Panc1 (cell line): ENCODE data around the gene TMEM131. TPM values are rescaled to one million over a fixed set of nuclear protein-coding genes. Genes with fewer than 3 reads are reported as not detected.

Experiments
- ATAC-seq: fragments of 200-7000 bp; cut with Tn5 transposase; 2 replicates; pipeline ENCODE4 v1.9.1; 2020; ENCODE audit warnings: mild to moderate bottlenecking, moderate library complexity
- BruUV-seq: library from RNA; stranded (reverse); fragments of 400-500 nt; replicated peaks from 2 replicates; lab custom pipeline; 2021; lab: Mats Ljungman, UMichigan
- CTCF ChIA-PET: fragments of 300-600 bp; sonication (Branson Sonifier 250); formaldehyde crosslinking; loops from one replicate; lab custom pipeline; 2022; ENCODE audit warnings: antibody characterized with exemption; lab: Charles Lee
- POLR2A ChIA-PET: fragments of 300-600 bp; sonication (Branson Sonifier 250); formaldehyde crosslinking; loops from one replicate; lab custom pipeline; 2022; ENCODE audit warnings: antibody characterized with exemption; lab: Charles Lee
- DNase-seq: peaks from one replicate; pipeline ENCODE4 v3.0.0-alpha.2; 2010; ENCODE audit warnings: low read depth, low spot score
- H3K27ac ChIP-seq: 2 replicates; pipeline ENCODE4 v1.5.1; 2011; ENCODE audit warnings: mild to moderate bottlenecking, low read length, inconsistent platforms
- H3K27me3 ChIP-seq: fragments of 200-500 bp; sonication (Bioruptor generic); 2 replicates; pipeline ENCODE4 v1.6.0; 2014; ENCODE audit warnings: low read length, inconsistent platforms; ENCODE audit not compliant: control insufficient read depth, insufficient read depth
- H3K36me3 ChIP-seq: fragments of 200-500 bp; sonication (Bioruptor generic); 2 replicates; pipeline ENCODE4 v1.5.1; 2014; ENCODE audit warnings: inconsistent platforms, mild to moderate bottlenecking, low read length, moderate library complexity; ENCODE audit not compliant: control insufficient read depth, insufficient read depth
- H3K4me1 ChIP-seq: 2 replicates; pipeline ENCODE4 v1.5.1; 2011; ENCODE audit warnings: inconsistent platforms, mild to moderate bottlenecking, low read length, moderate library complexity; ENCODE audit not compliant: control insufficient read depth, insufficient read depth
- H3K4me3 ChIP-seq, 2 experiments: 2 replicates each; pipeline ENCODE4 v1.5.1; 2011 to 2012; ENCODE audit warnings: low read depth in 2 of 2, low read length in 2 of 2, mild to moderate bottlenecking in 2 of 2, inconsistent platforms in 1 of 2, moderate library complexity in 1 of 2
- H3K9me3 ChIP-seq: fragments of 200-500 bp; sonication (Bioruptor generic); 2 replicates; pipeline ENCODE4 v1.5.1; 2014; ENCODE audit warnings: low read depth, mild to moderate bottlenecking, inconsistent platforms, low read length, moderate library complexity; ENCODE audit not compliant: control insufficient read depth, insufficient read depth
- CTCF ChIP-seq: fragments of 450-650 bp; IDR thresholded peaks from 2 replicates; pipeline ENCODE4 v1.5.1; 2017; ENCODE audit warnings: mild to moderate bottlenecking
- POLR2AphosphoS5 ChIP-seq: IDR thresholded peaks from 2 replicates; pipeline ENCODE4 v1.6.1; 2012; ENCODE audit warnings: mild to moderate bottlenecking, low read depth, low read length, moderate library complexity
- REST ChIP-seq, 2 experiments: IDR thresholded peaks; 2 replicates each; pipeline ENCODE4 v1.6.1; 2011 to 2012; ENCODE audit warnings: low read depth in 2 of 2, control low read depth in 1 of 2, low read length in 1 of 2, mild to moderate bottlenecking in 1 of 2, moderate library complexity in 1 of 2; ENCODE audit not compliant: insufficient read depth in 1 of 2
- SIN3A ChIP-seq: IDR thresholded peaks from 2 replicates; pipeline ENCODE4 v1.6.1; 2012; ENCODE audit warnings: low read depth, mild to moderate bottlenecking, low read length, moderate library complexity, borderline replicate concordance; ENCODE audit not compliant: insufficient read depth
- TCF7L2 ChIP-seq: IDR thresholded peaks from 2 replicates; pipeline ENCODE4 v1.6.1; 2011; ENCODE audit warnings: mild to moderate bottlenecking, low read depth, low read length, inconsistent platforms
- in situ Hi-C: cut with HindIII; loops from 2 replicates; pipeline ENCODE4 v1.10.0; 2016; ENCODE audit warnings: low sequenced_read_pairs, low pct_unique_long_range_greater_than_20kb
- intact Hi-C: fragments of 100-400 bp; cut with micrococcal nuclease; formaldehyde crosslinking; loops from one replicate; pipeline ENCODE4 v1.10.0; 2022; ENCODE audit not compliant: unreplicated experiment
- total RNA-seq: library from RNA; stranded (reverse); gene quantifications from one replicate; pipeline ENCODE4 v1.2.1, GENCODE V29; 2021; ENCODE audit not compliant: unreplicated experiment

Gene TMEM131
- total RNA-seq, 1 experiment from 2014 or later = 43.4 TPM

GRCh38 chr2:97905294-97905693 lies 90.5 kb downstream of the TMEM131 start:
- BruUV-seq = no TSS peak
- in situ Hi-C loops = no loop called here
- ChIA-PET CTCF (no interaction called here), POLR2A (no interaction called here)
- H3K4me1 ChIP-seq = no peaks in the 10 kb centered on the region
- DNase-seq (no peak), ATAC-seq (no peak)
- TF ChIP-seq REST (IDR thresholded peaks at IDR 0.05; ENCODE audit: insufficient read depth in 1 of 2, low read depth in 2 of 2, low read length in 1 of 2) = no peak
- TF ChIP-seq CTCF = no peak
- no peak for TF ChIP-seq SIN3A
- no peak for TF ChIP-seq TCF7L2
- TF ChIP-seq POLR2AphosphoS5 = no peak
- H3K27ac ChIP-seq = no peak overlapping the region
- H3K9me3 ChIP-seq = no peaks in the 10 kb centered on the region
- no peaks in the 10 kb centered on the region for H3K27me3 ChIP-seq
- 0 out of 2 replicates have a peak, but pooled peaks cover 3% of the 10 kb centered on the region for H3K36me3 ChIP-seq
- no peak overlapping the region for H3K4me3 ChIP-seq
- intact Hi-C loops = no loop called here

GRCh38 chr2:97901862-97902261 lies 93.9 kb downstream of the TMEM131 start:
- POLR2A ChIA-PET = no interaction called here
- in situ Hi-C loops = no loop called here
- ATAC-seq = no peak

More at GRCh38 chr2:97901862-97902261, 93.9 kb downstream of the TMEM131 start:
- H3K4me1 ChIP-seq = no peaks in the 10 kb centered on the region
- no peak overlapping the region for H3K27ac ChIP-seq
- H3K27me3 ChIP-seq = no peaks in the 10 kb centered on the region
- no TSS peak for BruUV-seq
- 0 out of 2 replicates have a peak, but pooled peaks cover 3% of the 10 kb centered on the region for H3K36me3 ChIP-seq
- DNase-seq = no peak
- no peaks in the 10 kb centered on the region for H3K9me3 ChIP-seq
- TF ChIP-seq TCF7L2 = no peak
- TF ChIP-seq POLR2AphosphoS5 = no peak
- no peak for TF ChIP-seq REST (IDR thresholded peaks at IDR 0.05; ENCODE audit: insufficient read depth in 1 of 2, low read depth in 2 of 2, low read length in 1 of 2)
- TF ChIP-seq CTCF = no peak
- TF ChIP-seq SIN3A = no peak
- CTCF ChIA-PET = no interaction called here
- intact Hi-C loops = no loop called here
- H3K4me3 ChIP-seq = no peak overlapping the region
